HG02610 (cell line): Measurements from ENCODE around the gene EDN3.

ENCODE experiments used
- ATAC-seq: cut with Tn5 transposase; IDR thresholded peaks from one replicate; pipeline ENCODE4 v1.9.1; 2021; ENCODE audit warnings: mild to moderate bottlenecking, moderate library complexity; ENCODE audit not compliant: unreplicated experiment

Gene EDN3

DNA sequence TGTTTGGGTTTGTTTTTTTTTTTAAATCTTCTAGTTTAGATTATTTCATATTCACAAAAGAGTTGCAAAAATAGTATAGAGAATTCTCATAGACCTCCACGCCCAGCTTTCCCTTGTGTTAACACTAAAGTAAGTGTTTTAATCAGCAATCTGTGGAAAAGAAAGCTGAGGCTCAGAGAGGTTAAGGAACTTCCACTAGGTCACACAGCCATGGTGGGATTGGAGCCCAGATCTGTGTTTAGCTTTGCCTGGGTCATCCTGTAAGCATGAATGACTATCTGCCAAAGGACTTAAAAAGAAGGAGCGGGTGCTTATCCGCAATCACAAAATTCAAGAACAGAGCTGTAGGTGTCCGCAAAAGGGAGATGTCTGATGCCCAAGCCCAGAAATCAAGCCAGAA is 60.5 kb downstream of the EDN3 start:
- ATAC-seq: no peak

DNA sequence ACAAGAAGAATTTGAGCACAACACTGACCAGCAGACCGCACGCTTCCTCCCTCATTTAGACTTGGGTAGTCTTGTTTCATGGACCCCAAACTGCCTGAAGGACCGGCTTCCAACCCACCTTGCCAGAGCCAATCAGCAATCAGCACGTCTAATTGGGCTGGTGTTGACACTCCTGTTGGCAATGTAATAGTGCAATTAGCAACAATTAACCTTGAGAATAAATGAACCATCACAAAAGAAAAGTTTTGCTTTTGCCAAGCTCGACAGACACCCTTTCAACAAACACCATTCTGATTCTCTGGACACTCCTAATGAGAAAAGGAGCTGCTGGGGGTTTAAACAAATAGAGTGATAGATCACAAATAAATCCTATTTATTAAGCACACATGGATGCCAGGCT is 61.0 kb downstream of the EDN3 start:
- ATAC-seq: no peak

DNA sequence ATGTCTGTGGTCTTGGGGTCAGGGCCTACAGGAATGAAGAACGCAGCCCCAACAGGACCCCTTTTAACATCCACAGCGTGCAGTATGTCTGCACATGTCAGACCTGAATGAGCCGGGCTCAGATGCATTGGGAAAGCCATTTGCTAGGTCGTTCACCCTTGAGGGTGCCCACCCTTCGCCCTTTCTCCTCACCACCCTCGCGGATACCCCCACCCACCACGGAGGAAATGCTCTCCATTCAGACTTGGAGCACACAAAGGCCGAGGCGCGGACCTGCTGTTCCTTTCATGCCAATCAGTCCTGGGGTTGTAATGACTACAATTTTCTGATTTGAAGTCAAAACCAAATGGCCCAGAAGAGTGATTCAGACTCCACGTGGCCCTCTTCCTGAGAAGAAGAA is 62.7 kb downstream of the EDN3 start:
- no peak for ATAC-seq

DNA sequence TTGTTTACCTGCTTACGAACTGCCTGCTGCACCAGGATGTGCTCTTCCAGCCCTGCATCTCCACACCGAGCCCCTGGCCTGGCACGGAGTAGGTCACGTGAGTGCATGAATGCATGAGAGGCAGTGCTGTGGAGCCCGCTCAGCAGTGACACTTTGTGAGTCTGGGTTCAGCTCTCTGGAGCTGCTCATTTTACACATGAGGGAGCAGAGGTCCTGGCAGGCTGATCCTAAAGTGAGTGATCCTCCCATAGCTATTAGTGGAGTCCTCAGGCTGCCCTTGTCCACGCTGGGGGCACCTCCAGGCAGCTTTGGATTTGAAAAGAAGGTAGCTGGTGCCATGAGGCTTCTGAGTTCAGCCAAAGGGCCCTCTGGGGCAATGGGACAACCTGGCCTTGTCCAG is 64.2 kb downstream of the EDN3 start:
- ATAC-seq: no peak

DNA sequence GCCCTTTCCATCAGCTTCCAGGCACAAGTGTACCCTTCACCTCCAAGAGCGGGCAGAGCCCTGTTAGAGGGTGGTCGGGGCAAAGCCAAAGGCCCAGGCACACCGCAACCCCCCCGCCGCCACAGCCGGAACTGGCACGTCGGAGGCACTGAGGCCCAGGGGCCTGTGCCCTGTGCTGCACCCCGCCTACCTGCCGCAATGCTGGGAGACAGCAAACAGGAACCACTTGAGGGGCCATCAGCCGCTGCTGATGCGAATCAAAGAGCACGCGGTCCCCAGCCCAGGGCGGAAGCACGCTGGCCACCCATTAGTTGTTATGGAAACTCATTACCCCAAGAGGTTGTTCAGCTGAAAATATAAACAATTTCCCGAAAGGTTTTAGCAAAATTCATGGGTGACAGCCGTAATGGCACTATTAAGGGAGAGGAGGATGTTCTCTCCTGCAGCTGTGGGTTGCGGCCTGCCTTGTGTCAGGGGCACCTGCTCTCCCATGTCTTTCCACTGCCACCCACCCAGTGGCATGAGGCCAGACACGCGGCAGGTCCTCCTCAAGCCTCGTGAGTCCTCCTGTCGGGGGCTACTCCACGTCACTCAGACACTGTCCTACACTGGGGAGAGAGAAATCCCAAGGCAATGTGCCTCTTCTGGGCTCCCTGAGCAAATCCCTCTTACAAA is 65.3 kb downstream of the EDN3 start:
- ATAC-seq: no peak

DNA sequence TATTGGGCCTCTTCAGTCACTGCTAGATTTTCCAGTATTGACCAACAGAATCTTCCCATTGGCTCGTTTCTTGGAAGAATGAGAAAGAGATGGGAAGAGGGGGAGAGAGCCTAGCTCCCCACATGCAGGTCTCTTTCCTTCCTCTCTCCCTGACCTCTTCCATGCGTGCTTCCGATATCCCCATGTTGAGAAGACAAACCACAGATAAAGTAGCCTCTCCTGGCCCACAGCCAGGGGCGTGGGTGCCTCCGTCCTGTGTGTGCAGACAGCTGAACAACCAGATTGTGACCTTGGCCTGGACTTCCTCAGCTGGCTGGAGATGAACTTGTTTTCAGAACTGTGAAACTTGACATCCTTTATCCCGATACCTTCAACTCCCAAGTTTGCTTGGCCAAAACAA is 71.0 kb downstream of the EDN3 start:
- ATAC-seq: no peak

DNA sequence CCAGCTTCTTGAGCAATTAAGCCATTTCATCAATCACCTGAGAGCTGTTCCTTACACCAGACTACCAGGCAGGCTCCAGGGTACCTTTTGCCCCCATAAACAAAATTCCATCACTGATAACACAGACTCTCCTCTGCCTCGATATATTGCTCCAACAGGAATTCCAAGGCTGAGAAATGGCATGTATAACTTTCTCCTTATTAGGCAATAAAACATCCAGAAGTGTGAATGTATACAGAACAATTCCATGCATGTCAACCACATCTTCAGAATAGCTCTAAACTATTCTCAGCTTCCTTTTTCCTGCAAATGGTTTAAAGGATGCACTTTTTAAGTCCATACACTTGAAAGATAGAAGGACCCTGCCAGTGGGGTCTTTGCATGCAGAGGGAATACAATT is 73.8 kb downstream of the EDN3 start:
- no peak for ATAC-seq

DNA sequence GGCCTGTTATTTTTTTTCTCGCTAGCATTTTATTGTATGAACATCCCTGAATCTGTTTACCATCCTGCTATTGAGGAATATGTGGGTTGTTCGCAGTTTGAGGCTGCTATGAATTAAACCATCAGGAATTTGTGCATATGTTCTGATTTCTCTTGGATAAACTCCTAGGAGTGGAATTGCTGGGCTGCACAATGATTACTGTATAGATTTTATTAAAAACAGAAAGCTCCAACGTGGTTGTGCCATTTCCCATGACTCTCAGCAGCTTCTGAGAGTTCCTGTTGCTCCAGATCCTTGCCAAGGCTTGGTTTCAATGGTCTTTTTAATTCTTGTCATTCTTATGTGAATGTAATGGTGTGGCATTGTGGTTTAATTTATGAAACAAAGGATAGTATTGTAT is 75.1 kb downstream of the EDN3 start:
- ATAC-seq: no peak
